Activated CD4-positive, alpha-beta memory T cell treated with anti-CD3 and anti-CD28 coated beads for 36 hours (primary cell): Measurements from ENCODE around the gene LAIR1. TPM values are rescaled to one million over a fixed set of nuclear protein-coding genes. Genes with fewer than 3 reads are reported as not detected.
"Not testable (repeated sequence)": the region's sequence is repeated elsewhere in the genome, so short reads cannot be mapped to it uniquely, and the experiment has no call there.

Experiments
- CTCF ChIA-PET: fragments of 350-600 bp; sonication (Branson Sonifier 250); formaldehyde crosslinking; loops from one replicate; lab custom pipeline; 2021; ENCODE audit warnings: antibody characterized with exemption, inconsistent platforms; lab: Charles Lee
- POLR2A ChIA-PET: fragments of 350-600 bp; sonication (Branson Sonifier 250); formaldehyde crosslinking; loops from one replicate; lab custom pipeline; 2021; ENCODE audit warnings: antibody characterized with exemption; lab: Charles Lee
- DNase-seq: peaks from one replicate; pipeline ENCODE4 v3.0.0-alpha.2; 2020
- H3K27ac Mint-ChIP-seq: one replicate; pipeline ENCODE4 v1.8.0; 2021; ENCODE audit warnings: mixed read lengths
- H3K27me3 Mint-ChIP-seq: one replicate; pipeline ENCODE4 v1.8.0; 2021; ENCODE audit warnings: mixed read lengths
- H3K36me3 Mint-ChIP-seq: one replicate; pipeline ENCODE4 v1.8.0; 2021; ENCODE audit warnings: mixed read lengths
- H3K4me1 Mint-ChIP-seq: one replicate; pipeline ENCODE4 v1.8.0; 2021; ENCODE audit warnings: low read depth, mixed read lengths
- H3K4me3 Mint-ChIP-seq: one replicate; pipeline ENCODE4 v1.8.0; 2021; ENCODE audit warnings: mild to moderate bottlenecking, mixed read lengths
- H3K9me3 Mint-ChIP-seq: one replicate; pipeline ENCODE4 v1.8.0; 2021; ENCODE audit warnings: mixed read lengths
- intact Hi-C: fragments of 100-400 bp; cut with micrococcal nuclease; formaldehyde crosslinking; loops from one replicate; pipeline ENCODE4 v1.15.1; 2023
- total RNA-seq, 2 experiments: library from RNA; stranded (reverse); gene quantifications; one replicate each; pipeline ENCODE4 v1.2.3, GENCODE V29; 2021

Gene LAIR1
- total RNA-seq, 2 experiments from 2014 or later: 4.9 to 5.7 TPM

DNA sequence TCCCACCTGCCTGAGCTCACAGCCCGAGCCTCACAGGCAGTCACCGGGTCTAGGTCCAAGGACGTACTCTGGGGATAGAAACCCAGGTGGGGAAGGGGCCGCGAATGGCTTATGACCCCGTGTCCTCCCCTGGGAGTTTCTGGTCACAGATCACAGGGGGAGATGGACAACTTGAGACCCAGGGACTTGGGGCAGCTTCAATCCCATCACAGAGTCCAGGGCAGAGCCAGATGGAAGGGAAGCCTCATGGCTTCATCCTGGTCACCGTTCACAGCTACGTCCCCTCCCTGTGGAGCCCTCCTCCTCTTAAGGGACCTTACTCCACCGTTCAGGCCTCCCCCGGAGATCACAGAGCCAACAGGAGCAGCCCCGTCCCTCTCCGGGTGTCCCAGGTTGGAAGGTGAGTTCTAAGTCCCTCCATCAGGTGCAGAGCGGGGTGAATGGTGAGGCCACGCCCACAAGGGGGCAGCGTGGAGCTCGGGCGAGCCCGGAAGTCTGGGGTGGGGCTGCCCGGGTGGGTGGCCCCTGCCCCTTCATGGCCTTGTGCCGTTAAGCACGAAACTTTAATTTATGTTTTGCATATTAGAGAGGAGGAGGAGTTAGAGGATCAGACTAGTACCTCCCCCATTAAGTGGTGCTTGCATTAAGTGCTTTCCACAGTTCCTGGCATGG, 5.4 kb downstream of the LAIR1 start:
- intact Hi-C loops, H3K36me3 Mint-ChIP-seq, H3K27ac Mint-ChIP-seq, H3K4me3 Mint-ChIP-seq, H3K9me3 Mint-ChIP-seq, POLR2A ChIA-PET, H3K27me3 Mint-ChIP-seq: not testable (repeated sequence)
- CTCF ChIA-PET: interaction anchor here (1.1 to 1.2 kb wide), 2 partner anchors 29 to 32 kb away, joined by 4 to 6 read pairs; no protein-coding TSS in a partner anchor
- peaks cover 39% of the 10 kb centered on the region for H3K4me1 Mint-ChIP-seq
- DNase-seq: peak; percentile 80

DNA sequence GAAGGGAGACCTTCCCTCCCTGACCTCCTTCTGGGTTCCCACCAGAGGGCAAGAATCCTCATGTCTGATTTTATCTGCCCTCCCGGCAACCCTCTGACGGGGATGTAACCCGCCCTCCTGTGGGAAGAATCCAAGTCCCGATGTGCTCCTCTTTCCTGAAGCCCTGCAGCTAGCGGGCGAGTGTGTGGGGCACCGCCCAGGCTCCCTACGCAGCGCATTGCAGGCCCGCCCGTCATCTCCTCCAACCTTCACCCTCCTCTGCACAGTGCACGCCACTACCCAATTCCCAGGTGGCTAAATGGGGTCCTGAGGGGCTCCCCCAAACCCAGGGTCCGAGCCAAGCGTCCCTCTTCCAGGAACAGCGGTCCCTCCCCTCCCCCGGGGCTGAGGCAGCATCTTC, 7.3 kb downstream of the LAIR1 start:
- intact Hi-C loops: no loop called here
- no peaks in the 10 kb centered on the region for H3K36me3 Mint-ChIP-seq
- H3K9me3 Mint-ChIP-seq: no peaks in the 10 kb centered on the region
- H3K27me3 Mint-ChIP-seq: no peaks in the 10 kb centered on the region
- no peak for DNase-seq
- H3K4me3 Mint-ChIP-seq: no peak overlapping the region
- ChIA-PET POLR2A (no interaction called here), CTCF (interaction anchor here (1.1 to 3.3 kb wide), 2 partner anchors 31 to 34 kb away, joined by 5 to 29 read pairs; no protein-coding TSS in a partner anchor)
- H3K4me1 Mint-ChIP-seq: peaks cover 21% of the 10 kb centered on the region
- no peak overlapping the region for H3K27ac Mint-ChIP-seq

DNA sequence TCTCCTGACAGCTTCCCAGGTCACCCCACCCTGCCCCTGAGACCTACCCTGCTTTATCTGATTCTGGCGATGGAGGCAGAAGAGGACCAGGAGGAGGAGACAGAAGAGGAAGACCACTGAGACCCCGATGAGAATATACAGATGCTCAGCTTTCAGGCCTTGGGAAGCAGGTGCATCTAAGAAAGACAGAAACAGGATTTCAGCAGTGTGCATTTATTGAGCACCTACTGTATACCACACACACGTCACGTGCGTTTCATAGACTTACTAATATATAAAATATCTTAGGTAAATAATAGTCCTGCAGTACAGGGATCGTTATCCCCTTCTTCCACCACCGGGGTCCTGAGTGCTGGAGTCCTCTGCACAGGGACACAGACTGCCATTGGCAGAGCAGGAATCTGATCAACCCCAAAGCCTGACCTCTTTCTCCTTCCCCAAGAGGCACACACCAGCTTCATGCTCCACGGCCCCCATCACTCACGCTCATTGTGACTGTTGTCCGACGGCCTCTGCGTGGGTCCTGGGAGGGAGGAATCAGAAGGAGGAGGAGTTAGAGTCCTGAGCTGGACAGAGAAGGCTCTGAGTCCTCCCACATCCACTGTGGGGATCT, 8.2 kb downstream of the LAIR1 start:
- no peaks in the 10 kb centered on the region for H3K27me3 Mint-ChIP-seq
- no peak overlapping the region for H3K4me3 Mint-ChIP-seq
- intact Hi-C loops: no loop called here
- no peaks in the 10 kb centered on the region for H3K36me3 Mint-ChIP-seq
- no peak for DNase-seq
- no peaks in the 10 kb centered on the region for H3K9me3 Mint-ChIP-seq
- ChIA-PET POLR2A (no interaction called here), CTCF (interaction anchor here (0.5 to 3.3 kb wide), 3 partner anchors 32 to 69 kb away, joined by 4 to 29 read pairs (median 5); no protein-coding TSS in a partner anchor)
- H3K27ac Mint-ChIP-seq: no peak overlapping the region
- H3K4me1 Mint-ChIP-seq: peaks cover 13% of the 10 kb centered on the region

DNA sequence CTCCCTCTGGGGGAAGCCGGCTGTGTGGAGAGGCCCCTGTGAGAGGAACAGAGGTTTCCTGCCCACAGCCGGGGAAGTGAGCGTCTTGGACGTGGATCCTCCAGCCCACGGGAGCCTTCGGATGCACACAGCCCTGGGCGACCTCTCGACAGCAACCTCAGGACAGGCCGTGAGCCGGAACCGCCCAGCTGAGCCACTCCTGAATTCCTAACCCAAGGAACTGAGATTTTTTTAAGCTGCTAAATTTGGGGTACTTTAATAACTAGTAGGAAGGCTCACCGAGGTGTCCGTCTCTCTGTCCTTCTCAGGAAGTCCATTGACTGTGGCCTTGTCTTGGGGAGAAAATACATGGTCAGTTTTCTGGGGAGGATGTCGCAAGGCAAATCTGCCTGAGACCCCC, 9.1 kb downstream of the LAIR1 start:
- intact Hi-C loops: no loop called here
- H3K27ac Mint-ChIP-seq: no peak overlapping the region
- ChIA-PET CTCF (interaction anchor here (0.6 to 3.3 kb wide), 5 partner anchors 28 to 90 kb away, joined by 3 to 29 read pairs (median 10); no protein-coding TSS in a partner anchor), POLR2A (no interaction called here)
- no peaks in the 10 kb centered on the region for H3K36me3 Mint-ChIP-seq
- H3K27me3 Mint-ChIP-seq: no peaks in the 10 kb centered on the region
- no peaks in the 10 kb centered on the region for H3K9me3 Mint-ChIP-seq
- DNase-seq: no peak
- no peak overlapping the region for H3K4me3 Mint-ChIP-seq
- peaks cover 4% of the 10 kb centered on the region for H3K4me1 Mint-ChIP-seq

DNA sequence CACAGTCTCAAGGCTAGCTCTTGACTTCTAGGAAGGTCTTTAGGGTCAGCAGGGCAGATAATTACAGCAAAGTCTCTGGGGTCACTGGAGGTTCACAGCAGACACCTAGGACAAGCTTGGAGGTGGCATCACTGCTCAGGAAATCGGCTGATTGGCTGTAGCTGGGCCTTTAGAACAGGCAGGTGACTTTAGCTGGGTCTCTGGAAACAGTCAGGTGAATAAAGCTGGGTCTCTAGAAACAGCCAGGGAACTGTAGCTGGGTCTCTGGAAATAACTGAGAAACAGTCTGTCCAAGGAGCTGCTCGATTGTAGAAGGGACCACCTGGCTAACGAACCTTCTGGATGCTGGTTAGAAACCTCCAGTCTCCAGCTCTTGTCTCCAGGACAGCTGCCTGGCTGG, 10.0 kb downstream of the LAIR1 start:
- Mint-ChIP-seq H3K36me3 (no peaks in the 10 kb centered on the region), H3K4me1 (no peaks in the 10 kb centered on the region), H3K4me3 (no peak overlapping the region), H3K27ac (no peak overlapping the region), H3K9me3 (no peaks in the 10 kb centered on the region), H3K27me3 (no peaks in the 10 kb centered on the region)
- POLR2A ChIA-PET: no interaction called here
- DNase-seq: no peak
- CTCF ChIA-PET: interaction anchor here (0.8 to 3.3 kb wide), 6 partner anchors 25 to 89 kb away, joined by 3 to 29 read pairs (median 8); no protein-coding TSS in a partner anchor
- intact Hi-C loops: loop anchor here (1.0 to 5.0 kb wide), 2 partner anchors 29 to 33 kb away; no protein-coding TSS in a partner anchor

DNA sequence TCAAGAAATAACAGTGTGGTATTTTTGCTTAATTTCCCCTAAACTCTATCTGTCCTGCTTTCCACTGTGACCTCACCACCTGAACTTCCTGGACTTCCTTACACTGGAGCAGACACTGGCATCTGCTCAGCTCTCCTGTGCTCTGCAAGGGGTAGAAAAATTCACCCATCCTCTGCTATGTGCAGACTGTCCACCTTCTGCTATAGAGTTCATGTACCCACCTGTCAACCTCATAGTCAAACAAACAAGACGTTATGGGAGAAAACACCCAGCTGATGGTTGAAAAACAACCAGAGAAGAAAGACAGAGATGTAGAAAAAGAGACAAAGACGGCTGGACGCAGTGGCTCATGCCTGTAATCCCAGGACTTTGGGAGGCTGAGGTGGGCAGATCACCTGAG, 12.2 kb downstream of the LAIR1 start:
- Mint-ChIP-seq H3K4me1 (no peaks in the 10 kb centered on the region), H3K4me3 (no peak overlapping the region), H3K27ac (no peak overlapping the region), H3K9me3 (no peaks in the 10 kb centered on the region), H3K36me3 (no peaks in the 10 kb centered on the region), H3K27me3 (peaks cover 8% of the 10 kb centered on the region)
- DNase-seq: no peak
- intact Hi-C loops: loop anchor here (5.0 kb wide), 1 partner anchor 35 kb away; no protein-coding TSS in a partner anchor
- POLR2A ChIA-PET: no interaction called here
- CTCF ChIA-PET: interaction anchor here (1.3 kb wide), 1 partner anchor 27 kb away, joined by 3 read pairs; no protein-coding TSS in a partner anchor

DNA sequence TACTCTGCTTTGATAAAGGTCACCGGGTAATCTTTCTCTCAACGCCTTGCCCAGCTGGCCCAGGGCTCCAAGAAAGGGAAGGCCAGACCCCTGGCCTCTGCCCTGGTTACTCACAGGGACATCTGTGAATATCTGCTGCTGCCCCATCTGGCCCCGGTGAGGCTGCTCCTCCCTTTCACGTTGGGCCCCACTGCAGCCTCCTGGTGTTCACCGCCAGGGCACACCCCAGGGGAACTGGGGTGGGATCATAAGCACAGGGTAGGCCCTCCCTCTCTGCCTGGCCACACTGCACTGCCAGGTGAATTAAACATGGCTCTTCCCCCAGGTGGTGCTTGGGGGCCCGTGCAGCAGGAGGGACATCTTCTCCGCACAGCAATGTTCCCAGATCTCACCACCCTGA, 12.7 kb downstream of the LAIR1 start:
- intact Hi-C loops: loop anchor here (5.0 kb wide), 1 partner anchor 35 kb away; no protein-coding TSS in a partner anchor
- Mint-ChIP-seq H3K36me3 (no peaks in the 10 kb centered on the region), H3K27me3 (peaks cover 8% of the 10 kb centered on the region), H3K4me1 (no peaks in the 10 kb centered on the region), H3K4me3 (no peak overlapping the region), H3K27ac (no peak overlapping the region), H3K9me3 (no peaks in the 10 kb centered on the region)
- ChIA-PET CTCF (no interaction called here), POLR2A (no interaction called here)
- DNase-seq: no peak

DNA sequence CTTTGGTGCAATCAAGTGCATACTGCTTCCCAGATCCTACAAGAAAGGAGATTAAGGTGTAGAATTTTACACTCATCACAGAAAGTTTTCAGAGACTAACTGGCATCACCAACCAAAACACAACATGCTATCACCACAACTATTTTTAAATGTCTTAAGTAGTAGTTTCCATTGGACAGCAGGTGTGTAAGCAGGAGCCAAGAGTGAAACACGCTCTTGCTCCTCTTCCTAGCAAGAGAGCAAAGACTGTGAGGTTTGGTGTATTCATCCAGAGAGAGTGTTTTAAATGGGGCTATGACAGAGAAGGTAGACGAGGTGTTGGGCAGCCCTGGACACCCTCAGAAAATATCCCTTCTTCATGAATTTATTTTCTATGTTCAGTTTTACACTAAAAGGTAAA, 13.3 kb downstream of the LAIR1 start:
- no peak for DNase-seq
- Mint-ChIP-seq H3K4me3 (no peak overlapping the region), H3K4me1 (no peaks in the 10 kb centered on the region), H3K27me3 (peaks cover 13% of the 10 kb centered on the region), H3K9me3 (no peaks in the 10 kb centered on the region), H3K27ac (no peak overlapping the region), H3K36me3 (no peaks in the 10 kb centered on the region)
- intact Hi-C loops: loop anchor here (5.0 kb wide), 1 partner anchor 36 kb away; no protein-coding TSS in a partner anchor
- ChIA-PET POLR2A (no interaction called here), CTCF (no interaction called here)

DNA sequence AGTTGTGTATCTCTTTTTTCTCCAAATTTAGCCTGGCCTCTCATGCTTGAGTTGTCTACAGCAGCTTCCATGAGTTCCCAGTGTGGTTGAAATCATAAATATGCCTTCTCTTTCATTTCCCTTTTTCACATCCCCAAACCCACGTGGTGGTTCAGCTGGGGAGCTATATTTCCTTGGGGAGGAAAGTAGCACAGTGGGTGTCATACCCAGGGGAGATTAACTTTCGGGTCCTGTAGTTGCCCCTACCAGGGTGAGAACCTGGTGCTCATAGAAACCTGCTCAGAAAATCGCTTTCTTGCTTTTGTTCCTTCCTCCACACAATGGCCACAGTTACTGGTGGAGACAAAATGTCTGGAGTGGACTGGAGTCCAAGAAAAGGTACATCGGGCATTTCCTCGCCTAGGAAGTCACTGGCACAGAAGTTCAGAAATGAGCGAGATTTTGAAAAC, 18.8 kb downstream of the LAIR1 start:
- Mint-ChIP-seq H3K36me3 (no peaks in the 10 kb centered on the region), H3K4me1 (no peaks in the 10 kb centered on the region), H3K27me3 (peaks cover 18% of the 10 kb centered on the region), H3K4me3 (no peak overlapping the region), H3K27ac (no peak overlapping the region), H3K9me3 (no peaks in the 10 kb centered on the region)
- POLR2A ChIA-PET: no interaction called here
- CTCF ChIA-PET: interaction anchor here (1.6 kb wide), 1 partner anchor 44 kb away, joined by 4 read pairs; no protein-coding TSS in a partner anchor
- intact Hi-C loops: no loop called here
- DNase-seq: no peak

DNA sequence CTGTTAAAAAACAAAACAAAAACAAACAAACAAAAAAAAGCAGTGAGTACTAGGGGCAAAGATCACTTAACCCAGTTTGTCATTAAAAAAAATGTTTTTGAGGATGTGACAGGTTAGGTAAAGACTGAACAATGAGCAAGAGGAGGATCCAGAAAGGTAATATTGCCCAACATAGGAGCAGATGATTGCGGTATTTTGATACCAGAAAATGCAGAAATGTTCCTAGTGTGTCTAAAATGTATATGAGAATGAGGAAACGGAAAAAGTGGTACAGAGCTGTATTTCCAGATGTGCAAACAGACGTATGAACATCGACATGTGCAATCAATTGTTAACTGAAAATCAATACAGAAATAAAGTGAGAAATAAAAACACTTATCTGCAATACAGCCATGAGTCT, 20.9 kb downstream of the LAIR1 start:
- intact Hi-C loops: no loop called here
- no peaks in the 10 kb centered on the region for H3K36me3 Mint-ChIP-seq
- no peak for DNase-seq
- ChIA-PET CTCF (no interaction called here), POLR2A (no interaction called here)
- H3K4me3 Mint-ChIP-seq: no peak overlapping the region
- H3K27ac Mint-ChIP-seq: no peak overlapping the region
- H3K9me3 Mint-ChIP-seq: no peaks in the 10 kb centered on the region
- no peaks in the 10 kb centered on the region for H3K4me1 Mint-ChIP-seq
- H3K27me3 Mint-ChIP-seq: peaks cover 18% of the 10 kb centered on the region

DNA sequence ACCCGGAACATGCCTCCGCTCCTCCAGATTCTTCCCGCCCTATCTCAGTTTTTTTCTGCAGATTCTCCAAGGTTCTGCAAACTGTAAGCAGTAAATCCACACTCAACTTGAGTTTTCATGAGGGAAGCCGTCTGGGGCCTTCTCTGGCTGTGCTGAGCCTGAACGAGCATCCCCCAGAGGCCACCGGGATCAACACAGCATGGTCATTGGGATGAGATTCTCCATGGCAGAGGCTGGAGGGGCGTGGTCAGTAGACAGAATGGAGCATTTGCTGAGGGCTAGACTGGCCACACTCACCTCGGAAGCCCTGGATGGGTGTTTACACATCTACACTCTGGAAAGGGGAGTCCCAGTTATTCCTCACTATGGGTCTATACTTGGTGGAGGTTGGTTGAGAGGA, 23.4 kb downstream of the LAIR1 start:
- no peak for DNase-seq
- Mint-ChIP-seq H3K4me1 (no peaks in the 10 kb centered on the region), H3K4me3 (no peak overlapping the region), H3K27ac (no peak overlapping the region), H3K9me3 (no peaks in the 10 kb centered on the region), H3K36me3 (no peaks in the 10 kb centered on the region), H3K27me3 (peaks cover 10% of the 10 kb centered on the region)
- intact Hi-C loops: no loop called here
- CTCF ChIA-PET: no interaction called here
- POLR2A ChIA-PET: no interaction called here

DNA sequence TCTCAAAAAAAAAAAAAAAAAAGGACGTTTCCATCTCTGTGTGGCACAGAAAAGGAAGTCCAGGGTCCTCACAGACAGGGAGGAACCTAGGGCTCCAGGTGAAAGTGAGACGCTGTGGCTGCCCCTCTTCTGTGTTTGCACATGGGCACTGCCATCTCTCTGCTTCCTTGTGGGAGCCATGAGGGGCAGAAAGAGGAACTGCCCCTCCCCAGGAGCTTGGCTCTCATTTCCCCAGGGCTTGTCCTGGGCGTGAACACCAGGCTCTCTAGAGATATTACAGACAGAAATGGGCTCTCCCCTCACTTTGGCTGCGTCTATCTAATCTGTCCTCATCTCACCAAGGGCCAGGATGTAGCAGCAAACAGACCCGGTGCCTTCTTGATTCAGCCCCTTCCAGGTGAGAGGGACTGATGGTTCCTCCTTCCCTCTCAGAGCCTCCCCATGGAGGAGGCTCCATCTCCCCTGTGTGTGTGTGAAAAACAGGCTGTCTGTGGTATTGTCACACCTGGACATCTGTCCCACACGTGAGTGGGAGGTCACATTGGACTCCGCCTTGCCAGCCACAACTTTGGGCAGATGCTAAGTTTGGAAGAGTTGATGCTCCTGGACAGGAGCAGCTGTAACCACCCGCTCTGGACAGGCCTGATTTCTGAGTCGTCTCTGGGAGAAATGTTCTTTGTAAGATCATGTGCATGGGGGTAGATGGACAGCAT, 24.9 kb downstream of the LAIR1 start:
- CTCF ChIA-PET: no interaction called here
- Mint-ChIP-seq H3K27me3 (peaks cover 10% of the 10 kb centered on the region), H3K36me3 (no peaks in the 10 kb centered on the region), H3K4me1 (no peaks in the 10 kb centered on the region), H3K27ac (no peak overlapping the region), H3K9me3 (no peaks in the 10 kb centered on the region), H3K4me3 (no peak overlapping the region)
- no peak for DNase-seq
- POLR2A ChIA-PET: no interaction called here
- intact Hi-C loops: no loop called here
